Sigmoid colon (tissue), 7 donors: ENCODE results near the gene ENAM. TPM values are rescaled to one million over a fixed set of nuclear protein-coding genes. Genes with fewer than 3 reads are reported as not detected.
"Not testable (repeated sequence)": the region's sequence is repeated elsewhere in the genome, so short reads cannot be mapped to it uniquely, and the experiment has no call there.

Experiments used
- DNase-seq: peaks from one replicate; pipeline ENCODE4 v3.0.0-alpha.2; 2019
- H3K27ac ChIP-seq, 4 donors: fragments of 200-600 bp; sonication (generic); one replicate each; pipeline ENCODE4 v1.5.1; 2016 to 2019; ENCODE audit warnings: mild to moderate bottlenecking in 1 of 4
- H3K27me3 ChIP-seq, 3 donors: fragments of 200-600 bp; sonication (generic); one replicate each; pipeline ENCODE4 v1.5.1; 2019; ENCODE audit warnings: mild to moderate bottlenecking in 1 of 3
- H3K36me3 ChIP-seq, 4 donors: fragments of 200-600 bp; sonication (generic); one replicate each; pipeline ENCODE4 v1.5.1; 2016 to 2019
- H3K4me1 ChIP-seq, 4 donors: fragments of 200-600 bp; sonication (generic); one replicate each; pipeline ENCODE4 v1.5.1; 2017 to 2019
- H3K4me3 ChIP-seq, 4 donors: fragments of 200-600 bp; sonication (generic); one replicate each; pipeline ENCODE4 v1.5.1; 2017 to 2019; ENCODE audit warnings: mild to moderate bottlenecking in 2 of 4, moderate library complexity in 1 of 4
- H3K9me3 ChIP-seq, 4 donors: fragments of 200-600 bp in 3 of 4; sonication (generic) in 3 of 4; one replicate each; pipeline versions ENCODE4 v1.5.1 to v1.6.1; 2013 to 2019
- CTCF ChIP-seq, 4 experiments: fragments of 450-650 bp in 3 of 4; fragments of 200-600 bp in 1 of 4; IDR thresholded peaks; one replicate each; pipeline ENCODE4 v1.5.1; 2016 to 2019; ENCODE audit warnings: antibody characterized with exemption in 4 of 4, mild to moderate bottlenecking in 3 of 4, moderate library complexity in 2 of 4
- EP300 ChIP-seq, 4 donors: sonication (generic); formaldehyde crosslinking; IDR thresholded peaks; one replicate each; pipeline ENCODE4 v1.6.1; 2017; ENCODE audit warnings: antibody characterized with exemption in 4 of 4
- POLR2A ChIP-seq, 2 donors: fragments of 450-650 bp; IDR thresholded peaks; one replicate each; pipeline ENCODE4 v1.6.1; 2016; ENCODE audit warnings: antibody characterized with exemption in 2 of 2, mild to moderate bottlenecking in 2 of 2, moderate library complexity in 2 of 2
- POLR2AphosphoS5 ChIP-seq, 4 donors: sonication (generic); formaldehyde crosslinking; IDR thresholded peaks; one replicate each; pipeline ENCODE4 v1.6.1; 2017; ENCODE audit warnings: antibody characterized with exemption in 4 of 4
- WGBS, 2 donors: extraction: QIAGEN DNeasy Blood & Tissue Kit; methylation state at CpG; one replicate each; pipeline ENCODE4 v1.1.7; 2013; 5-methylcytosine and 5-hydroxymethylcytosine counted together
- intact Hi-C: fragments of 100-400 bp; cut with DNase I; formaldehyde crosslinking; loops from one replicate; pipeline ENCODE4 v1.15.1; 2023
- polyA plus RNA-seq, 3 donors: library from polyadenylated mRNA; stranded (reverse); fragments of 200-250 nt; gene quantifications; one replicate each; pipeline ENCODE4 v1.2.3, GENCODE V29; 2013
- total RNA-seq, 4 donors: library from RNA; depleted of rRNA; stranded (reverse); fragments of >200 nt; gene quantifications; one replicate each; pipeline ENCODE4 v1.1.0, GENCODE V29; 2016
- donor health status: healthy with polysubstance abuse.
- donor health status: Bipolar disorder and iron deficiency.
- donor health status: healthy.

Gene ENAM
- total and polyA plus RNA-seq, 7 donors = under 0.01 to 0.28 TPM; not detected in 5

GRCh38 chr4:70680934-70681333 lies 52.4 kb downstream of the ENAM start:
- intact Hi-C loops = no loop called here

GRCh38 chr4:70681704-70682103 lies 53.2 kb downstream of the ENAM start:
- H3K27me3 ChIP-seq = no peaks in the 10 kb centered on the region
- TF ChIP-seq CTCF (IDR thresholded peaks at IDR 0.05) = no peak
- no peak for TF ChIP-seq POLR2A (IDR thresholded peaks at IDR 0.05)
- no peak for TF ChIP-seq EP300 (IDR thresholded peaks at IDR 0.05)
- no peak for TF ChIP-seq POLR2AphosphoS5 (IDR thresholded peaks at IDR 0.05)
- H3K4me1 ChIP-seq = no peaks in the 10 kb centered on the region
- H3K9me3 ChIP-seq = no peaks in the 10 kb centered on the region
- H3K4me3 ChIP-seq = no peak overlapping the region
- intact Hi-C loops = no loop called here
- no peaks in the 10 kb centered on the region for H3K36me3 ChIP-seq
- no peak overlapping the region for H3K27ac ChIP-seq
- no peak for DNase-seq

More at GRCh38 chr4:70680934-70681333, 52.4 kb downstream of the ENAM start:
- no peaks in the 10 kb centered on the region for H3K36me3 ChIP-seq
- H3K27ac ChIP-seq = no peak overlapping the region
- no peaks in the 10 kb centered on the region for H3K4me1 ChIP-seq
- H3K9me3 ChIP-seq = no peaks in the 10 kb centered on the region
- no peak for DNase-seq
- no peaks in the 10 kb centered on the region for H3K27me3 ChIP-seq
- H3K4me3 ChIP-seq = no peak overlapping the region
- TF ChIP-seq CTCF (IDR thresholded peaks at IDR 0.05) (no peak), POLR2AphosphoS5 (IDR thresholded peaks at IDR 0.05) (no peak), POLR2A (IDR thresholded peaks at IDR 0.05) (no peak), EP300 (IDR thresholded peaks at IDR 0.05) (no peak)

GRCh38 chr4:70682142-70682541 lies 53.6 kb downstream of the ENAM start:
- intact Hi-C loops, H3K9me3 ChIP-seq, H3K27me3 ChIP-seq, H3K4me3 ChIP-seq, H3K4me1 ChIP-seq, H3K27ac ChIP-seq, DNase-seq, H3K36me3 ChIP-seq: not testable (repeated sequence)
- 69 to 81% methylated on average over 3 of the region's 3 CpGs for WGBS, 2 donors

GRCh38 chr4:70687392-70687791 lies 58.8 kb downstream of the ENAM start:
- 51 to 62% methylated on average over 13 of the region's 13 CpGs for WGBS, 2 donors
- no peak for TF ChIP-seq POLR2AphosphoS5 (IDR thresholded peaks at IDR 0.05)
- no peak for TF ChIP-seq EP300 (IDR thresholded peaks at IDR 0.05)
- no peak for TF ChIP-seq POLR2A (IDR thresholded peaks at IDR 0.05)
- no peak for TF ChIP-seq CTCF (IDR thresholded peaks at IDR 0.05)
- H3K36me3 ChIP-seq = peaks cover 0 to 17% (median 0%) of the 10 kb centered on the region in 4 donors
- peak overlapping the region; percentile 93 to 95 (median 94) for H3K27ac ChIP-seq
- DNase-seq = no peak
- no peaks in the 10 kb centered on the region for H3K27me3 ChIP-seq
- peak overlapping the region; percentile 66 to 94 (median 79) for H3K4me3 ChIP-seq
- intact Hi-C loops = loop anchor here (5.0 kb wide), 2 partner anchors 35 to 215 kb away; partner anchors contain the start of gene MOB1B
- H3K4me1 ChIP-seq = peaks cover 0 to 35% (median 32%) of the 10 kb centered on the region in 4 donors
- no peaks in the 10 kb centered on the region for H3K9me3 ChIP-seq

- H3K27me3 ChIP-seq = no peaks in the 10 kb centered on the region
- H3K27ac ChIP-seq = peak within 1 kb of the TSS; percentile 93 to 95 (median 94)
- 0% methylated on average over 70 of the region's 70 CpGs for WGBS, 2 donors
- peak; percentile 98 for DNase-seq
- TF ChIP-seq CTCF (IDR thresholded peaks at IDR 0.05) (peak; percentile 78 to 95 (median 92)), POLR2AphosphoS5 (IDR thresholded peaks at IDR 0.05) (peak; percentile 54 to 90 (median 78)), POLR2A (IDR thresholded peaks at IDR 0.05) (peak; percentile 44 to 58), EP300 (IDR thresholded peaks at IDR 0.05) (peak in 2 of 4 donors; percentile 25 to 50)
- peak within 1 kb of the TSS; percentile 66 to 94 (median 79) for H3K4me3 ChIP-seq
- no peaks in the 10 kb centered on the region for H3K9me3 ChIP-seq
- intact Hi-C loops = loop anchor here (1.0 to 5.0 kb wide), 4 partner anchors 17 to 214 kb away; partner anchors contain the start of genes GRSF1 and MOB1B
- peaks cover 0 to 17% (median 0%) of the 10 kb centered on the region in 4 donors for H3K36me3 ChIP-seq
- peaks cover 0 to 35% (median 32%) of the 10 kb centered on the region in 4 donors for H3K4me1 ChIP-seq
Measured at GRCh38 chr4:70687821-70688794, 59.6 kb downstream of the ENAM start, which contains the start of gene UTP3. UTP3 (plus strand) TSS chr4:70688532; CDS start chr4:70688678, 146 bp downstream.
